CD1c-positive myeloid dendritic cell (primary cell): ENCODE measurements around the gene HEATR5B.
"Not testable (repeated sequence)": the region's sequence is repeated elsewhere in the genome, so short reads cannot be mapped to it uniquely, and the experiment has no call there.

Experiments
- DNase-seq: peaks from one replicate; pipeline ENCODE4 v3.0.0-alpha.2; 2016; ENCODE audit errors: extremely low spot score

The HEATR5B gene

GRCh38 chr2:37061776-37062175 lies 22.4 kb downstream of the HEATR5B start:
- DNase-seq, result no peak

- no peak for DNase-seq
Observed at GRCh38 chr2:37061013-37061711, 23.0 kb downstream of the HEATR5B start.

DNA sequence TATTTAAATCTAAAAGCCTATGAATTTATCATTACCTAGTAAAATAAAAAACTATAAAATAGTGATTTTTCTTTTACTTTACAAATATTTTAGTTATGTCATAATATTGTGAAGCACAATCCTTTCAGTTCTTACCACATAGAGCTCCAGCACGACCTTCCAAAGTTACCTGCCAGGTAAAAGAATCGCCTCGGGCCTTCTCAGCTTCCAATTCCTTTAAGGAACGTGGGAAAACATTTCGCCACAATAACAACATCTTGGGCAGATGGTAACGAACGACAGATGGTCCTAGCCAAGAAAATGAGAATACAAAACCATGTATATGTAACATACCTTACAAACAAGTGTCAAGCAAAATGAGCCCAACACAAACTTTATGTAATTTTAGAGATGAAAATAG lies 23.7 kb downstream of the HEATR5B start:
- DNase-seq, result no peak

GRCh38 chr2:37059841-37060240 lies 24.3 kb downstream of the HEATR5B start:
- DNase-seq, result no peak

- DNase-seq, result no peak
Observed at GRCh38 chr2:37052600-37053332, 31.4 kb downstream of the HEATR5B start.

GRCh38 chr2:37039580-37039979 lies 44.6 kb downstream of the HEATR5B start:
- no peak for DNase-seq

DNA sequence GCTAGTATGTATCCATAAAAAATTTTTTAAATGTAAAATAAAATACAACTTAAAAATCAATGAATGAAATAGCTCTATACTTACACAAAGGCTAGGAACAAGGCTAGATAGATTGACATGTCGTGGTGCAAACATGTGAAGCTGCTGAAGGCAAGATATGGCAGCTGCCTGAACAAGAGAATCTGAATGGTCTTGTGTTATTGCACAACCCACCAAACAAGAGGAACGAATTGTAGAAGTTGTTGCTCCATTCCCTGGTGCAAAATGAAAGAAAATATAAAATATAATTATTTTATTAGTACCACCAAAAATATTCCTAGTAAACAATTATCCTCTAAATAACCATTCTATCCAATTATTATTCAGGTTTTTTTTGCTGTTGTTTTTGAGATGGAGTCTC lies 46.4 kb downstream of the HEATR5B start:
- DNase-seq, result no peak

- no peak for DNase-seq
Observed at GRCh38 chr2:37029758-37030157, 54.4 kb downstream of the HEATR5B start.

DNA sequence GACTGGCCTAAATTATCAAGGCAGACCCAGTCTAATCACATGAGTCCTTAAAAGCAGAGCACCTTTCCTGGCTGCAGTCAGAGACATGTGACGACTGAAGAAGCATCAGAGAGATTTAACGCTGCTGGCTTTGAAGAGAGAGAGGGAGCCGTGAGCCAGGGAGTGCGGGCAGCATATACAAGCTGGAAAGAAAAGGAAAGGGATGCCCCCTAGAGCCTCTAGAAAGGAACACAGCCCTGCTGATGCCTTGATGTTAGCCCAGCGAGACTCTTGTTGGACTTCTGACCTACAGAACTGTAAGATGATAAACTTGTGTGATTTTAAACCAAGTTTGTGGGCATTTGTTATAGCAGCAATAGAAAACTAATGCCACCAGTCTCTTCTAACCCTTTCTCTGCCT lies 58.1 kb downstream of the HEATR5B start:
- DNase-seq, result no peak

- no peak for DNase-seq
Observed at GRCh38 chr2:37020887-37021796, 63.0 kb downstream of the HEATR5B start.

- DNase-seq, result no peak
Observed at GRCh38 chr2:37020212-37020886, 63.8 kb downstream of the HEATR5B start.

DNA sequence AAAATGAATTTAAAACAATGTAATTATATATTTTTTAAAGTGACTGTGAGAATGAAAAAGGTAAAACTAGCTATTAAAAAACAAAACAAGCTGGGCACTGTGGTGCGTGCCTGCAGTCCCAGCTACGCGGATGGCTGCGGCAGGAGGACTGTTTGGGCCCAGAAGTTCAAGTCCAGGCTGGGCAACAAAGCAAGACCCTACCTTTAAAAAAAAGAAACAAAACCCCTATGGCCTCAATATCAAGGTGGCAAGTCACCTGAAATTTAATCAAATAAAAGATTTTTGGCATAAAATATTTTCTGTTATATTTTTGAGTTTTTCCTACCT lies 70.9 kb downstream of the HEATR5B start:
- no peak for DNase-seq

DNA sequence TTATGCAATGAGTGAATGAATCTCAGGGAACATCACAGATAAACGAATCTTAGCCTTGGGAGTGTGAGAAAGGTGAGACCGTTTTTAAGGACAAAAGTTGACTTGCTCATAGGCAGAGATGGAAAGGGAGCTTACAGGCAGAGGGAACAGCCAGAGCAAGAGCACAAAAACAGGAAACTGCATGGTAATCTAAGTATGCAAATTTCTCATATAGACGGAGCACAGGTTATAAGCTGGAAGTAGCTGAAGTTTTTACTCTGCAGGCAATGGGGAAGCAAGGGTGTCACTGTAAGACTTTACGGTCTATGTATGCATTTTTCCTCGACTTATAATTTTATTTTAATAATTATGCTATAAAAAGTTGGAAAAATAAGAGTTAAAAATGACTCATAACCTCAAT lies 73.0 kb downstream of the HEATR5B start:
- DNase-seq, result peak; percentile 12

DNA sequence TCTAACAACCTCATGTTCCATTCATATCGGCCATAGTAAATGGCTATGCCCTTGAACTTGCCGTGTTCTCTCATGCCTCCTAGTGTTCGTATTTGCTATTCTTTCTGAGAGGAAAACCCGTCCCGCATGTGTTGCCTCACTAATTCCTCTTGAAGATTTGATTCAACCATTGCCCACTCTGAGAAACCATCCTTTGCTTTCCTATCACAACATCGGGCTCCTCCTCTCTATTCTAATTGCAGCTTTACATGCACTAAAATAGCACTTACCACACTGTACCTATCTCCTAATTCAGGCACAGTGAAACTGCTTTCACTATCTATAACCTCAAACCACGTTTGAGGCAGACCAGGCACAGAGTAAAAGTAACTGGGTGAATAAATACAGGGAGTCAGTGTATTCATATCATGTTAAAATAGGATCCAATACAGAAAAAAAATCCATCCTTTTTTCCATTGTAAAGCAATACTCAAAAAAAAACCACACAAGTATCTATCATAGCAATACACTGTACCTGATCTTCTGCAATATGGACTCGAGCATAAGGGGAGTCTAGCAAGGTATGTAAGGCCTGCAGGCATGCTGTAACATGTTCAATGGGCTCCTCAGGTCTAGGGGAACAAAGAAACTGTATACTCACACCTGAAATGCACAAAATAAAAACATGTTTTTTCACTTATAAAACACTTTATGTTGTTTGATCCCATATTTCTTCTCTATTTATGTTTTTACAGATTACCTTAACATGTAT lies 78.9 kb downstream of the HEATR5B start:
- no peak for DNase-seq

DNA sequence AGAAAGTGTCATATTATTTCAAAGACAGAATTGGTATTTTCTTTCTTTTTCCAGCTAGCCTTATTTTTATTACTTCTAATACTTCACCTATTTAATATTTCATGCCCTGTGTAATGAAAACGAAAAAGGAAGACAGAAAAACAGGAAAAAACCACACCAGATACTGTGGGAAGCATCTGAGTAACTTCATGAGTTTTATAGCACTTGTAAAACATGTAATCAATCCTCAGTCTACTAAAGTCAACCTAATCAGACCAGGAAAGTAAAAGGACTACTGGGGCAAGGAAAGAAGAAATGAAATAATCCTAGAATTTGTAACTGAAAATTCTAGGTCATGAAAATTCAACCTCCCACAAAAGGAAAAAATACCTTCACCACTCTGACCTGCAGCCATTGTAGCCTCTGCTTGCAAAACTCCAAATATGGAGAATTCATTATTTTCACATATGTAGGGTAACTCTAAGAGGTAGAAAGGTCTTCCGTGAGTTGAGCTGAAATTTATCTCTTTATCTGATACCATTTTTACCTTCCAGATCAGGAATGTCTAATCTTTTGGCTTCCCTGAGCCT lies 83.1 kb downstream of the HEATR5B start:
- no peak for DNase-seq

DNA sequence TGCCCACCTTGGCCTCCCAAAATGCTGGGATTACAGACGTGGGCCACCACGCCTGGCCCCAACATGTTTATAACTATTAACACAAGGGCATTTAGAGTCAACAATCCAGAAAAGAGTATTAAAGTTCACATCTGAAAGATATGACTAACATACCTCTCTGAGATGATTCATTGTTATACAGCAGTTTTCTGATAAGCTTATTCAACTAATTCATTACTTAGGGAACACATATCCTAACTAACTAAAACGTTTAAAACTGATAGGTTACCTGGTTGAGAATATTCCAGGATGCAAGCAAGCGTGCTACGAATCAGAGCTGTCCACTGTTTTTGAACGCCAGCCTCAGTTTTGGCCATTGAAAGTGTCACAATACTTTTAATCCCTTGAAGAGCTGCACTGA lies 83.9 kb downstream of the HEATR5B start:
- no peak for DNase-seq

GRCh38 chr2:36999416-36999815 lies 84.8 kb downstream of the HEATR5B start:
- not testable (repeated sequence) for DNase-seq

DNA sequence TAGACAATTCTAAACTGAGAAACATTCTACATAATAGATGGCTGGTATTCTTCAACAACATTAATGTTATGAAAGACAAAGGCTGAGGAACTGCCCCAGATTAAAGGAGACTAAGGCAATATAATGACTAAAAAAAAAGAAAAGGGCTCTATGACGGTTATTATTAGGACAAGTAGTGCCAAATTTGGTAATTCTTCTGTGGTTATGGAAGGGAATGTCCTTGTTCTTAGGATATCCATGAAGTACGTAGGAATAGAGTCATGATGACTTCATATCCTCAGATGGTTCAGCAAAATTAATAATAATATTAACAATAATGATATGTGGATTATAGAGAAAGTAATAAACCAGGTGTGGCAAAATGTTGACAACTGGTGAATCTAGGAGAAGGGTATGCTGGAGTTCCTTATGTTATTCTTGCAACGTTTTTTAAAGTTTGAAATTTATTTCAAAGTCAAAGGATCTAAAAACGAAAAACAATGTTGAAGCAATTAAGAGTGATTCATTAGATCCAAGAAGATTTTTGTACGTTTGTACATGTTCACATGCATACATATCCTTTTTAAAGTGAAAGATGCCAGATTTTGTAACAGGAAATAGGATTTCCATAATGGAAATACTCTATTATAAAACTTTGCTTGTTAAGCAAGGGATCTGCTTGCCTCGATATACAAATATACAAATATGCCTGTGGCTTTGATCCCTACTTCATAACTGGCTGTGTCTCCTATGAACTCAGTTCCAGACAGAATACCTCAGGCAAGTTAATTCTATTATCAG lies 90.1 kb downstream of the HEATR5B start:
- DNase-seq, result no peak

GRCh38 chr2:36988008-36988407 lies 96.2 kb downstream of the HEATR5B start:
- DNase-seq, result no peak

- no peak for DNase-seq
Observed at GRCh38 chr2:36982467-36982866, 101.7 kb downstream of the HEATR5B start.
